Erythroblast (primary cell): Measurements from ENCODE around the gene RBM19.

Experiments
- GATA1 ChIP-seq: IDR thresholded peaks from 2 replicates; pipeline ENCODE4 v1.6.1; 2011; ENCODE audit warnings: low read depth, mild to moderate bottlenecking, control low read depth, low read length, moderate library complexity
- POLR2A ChIP-seq: IDR thresholded peaks from 2 replicates; pipeline ENCODE4 v1.6.1; 2011; ENCODE audit warnings: mild to moderate bottlenecking, low read length

- TF ChIP-seq POLR2A: no peak
- TF ChIP-seq GATA1: no peak
These were observed 111.6 kb downstream of the RBM19 start for GRCh38 chr12:113854385-113855142.
